PC-9 (cell line): ENCODE results near the gene ACSM3.

Experiments
- CTCF ChIP-seq: fragments of 200-600 bp; sonication (generic); conservative IDR thresholded peaks from 2 replicates; pipeline ENCODE4 v1.6.1; 2017; ENCODE audit warnings: mixed run types, antibody characterized with exemption, mild to moderate bottlenecking, moderate library complexity
- EZH2 ChIP-seq: fragments of 200-600 bp; sonication (generic); IDR thresholded peaks from 2 replicates; pipeline ENCODE4 v1.8.0; 2017; ENCODE audit warnings: antibody characterized with exemption, low read depth

DNA sequence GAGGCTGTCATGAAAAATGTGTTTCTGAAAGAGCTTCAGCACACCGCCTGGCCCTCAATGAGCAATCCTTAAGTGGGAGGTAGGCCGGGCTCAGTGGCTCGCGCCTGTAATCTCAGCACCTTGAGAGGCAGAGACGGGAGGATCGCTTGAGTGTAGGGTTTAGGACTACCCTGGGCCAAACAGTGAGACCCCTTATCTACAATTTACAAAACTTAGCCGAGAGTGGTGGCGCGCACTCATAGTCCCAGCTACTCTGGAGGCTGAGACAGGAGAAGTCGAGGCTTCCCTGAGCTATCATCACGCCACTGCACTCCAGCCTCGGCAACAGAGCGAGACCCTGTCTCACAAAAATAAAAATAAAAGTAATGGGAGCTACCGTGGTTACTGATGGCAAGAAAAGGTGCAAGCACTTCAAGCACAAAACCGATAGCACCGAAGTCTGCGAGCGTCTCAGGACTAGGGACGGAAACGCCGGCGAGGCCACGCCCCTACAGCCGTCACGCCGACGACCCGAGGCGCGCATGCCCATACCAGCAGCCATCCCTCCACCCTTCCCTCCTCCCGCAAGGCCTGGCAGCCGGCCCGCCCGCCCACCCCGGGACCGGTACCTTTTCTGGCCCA is 22.8 kb upstream of the ACSM3 start:
- TF ChIP-seq CTCF (no peak), EZH2 (no peak)
